ENCODE results near the gene TOM1L1.
A peak's percentile ranks its signal among the peaks of the same experiment; 100 is the strongest.

The TOM1L1 gene

GRCh38 chr17:54992797-54993639, 92.4 kb downstream of the TOM1L1 start:
- DNase-seq (ENCODE audit: low read depth in 1 of 2, low spot score in 1 of 2): peak in 1 of 2 experiments; percentile 30
- TF ChIP-seq, protein P1, sequence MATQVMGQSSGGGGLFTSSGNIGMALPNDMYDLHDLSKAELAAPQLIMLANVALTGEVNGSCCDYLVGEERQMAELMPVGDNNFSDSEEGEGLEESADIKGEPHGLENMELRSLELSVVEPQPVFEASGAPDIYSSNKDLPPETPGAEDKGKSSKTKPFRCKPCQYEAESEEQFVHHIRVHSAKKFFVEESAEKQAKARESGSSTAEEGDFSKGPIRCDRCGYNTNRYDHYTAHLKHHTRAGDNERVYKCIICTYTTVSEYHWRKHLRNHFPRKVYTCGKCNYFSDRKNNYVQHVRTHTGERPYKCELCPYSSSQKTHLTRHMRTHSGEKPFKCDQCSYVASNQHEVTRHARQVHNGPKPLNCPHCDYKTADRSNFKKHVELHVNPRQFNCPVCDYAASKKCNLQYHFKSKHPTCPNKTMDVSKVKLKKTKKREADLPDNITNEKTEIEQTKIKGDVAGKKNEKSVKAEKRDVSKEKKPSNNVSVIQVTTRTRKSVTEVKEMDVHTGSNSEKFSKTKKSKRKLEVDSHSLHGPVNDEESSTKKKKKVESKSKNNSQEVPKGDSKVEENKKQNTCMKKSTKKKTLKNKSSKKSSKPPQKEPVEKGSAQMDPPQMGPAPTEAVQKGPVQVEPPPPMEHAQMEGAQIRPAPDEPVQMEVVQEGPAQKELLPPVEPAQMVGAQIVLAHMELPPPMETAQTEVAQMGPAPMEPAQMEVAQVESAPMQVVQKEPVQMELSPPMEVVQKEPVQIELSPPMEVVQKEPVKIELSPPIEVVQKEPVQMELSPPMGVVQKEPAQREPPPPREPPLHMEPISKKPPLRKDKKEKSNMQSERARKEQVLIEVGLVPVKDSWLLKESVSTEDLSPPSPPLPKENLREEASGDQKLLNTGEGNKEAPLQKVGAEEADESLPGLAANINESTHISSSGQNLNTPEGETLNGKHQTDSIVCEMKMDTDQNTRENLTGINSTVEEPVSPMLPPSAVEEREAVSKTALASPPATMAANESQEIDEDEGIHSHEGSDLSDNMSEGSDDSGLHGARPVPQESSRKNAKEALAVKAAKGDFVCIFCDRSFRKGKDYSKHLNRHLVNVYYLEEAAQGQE (IDR thresholded peaks at IDR 0.05; ENCODE audit: insufficient replicate concordance, low read depth): no peak
- peak; percentile 14 for TF ChIP-seq CTCF (IDR thresholded peaks at IDR 0.05; ENCODE audit: insufficient read depth, low read length)
- Histone ChIP-seq H3K27ac (replicated peaks) (no peak overlapping the region), H3K4me3 (replicated peaks; ENCODE audit: insufficient read depth, low read length) (no peak overlapping the region), H3K27me3 (ENCODE audit: insufficient read depth, poor library complexity, severe bottlenecking) (no peaks in the 10 kb centered on the region)

DNA sequence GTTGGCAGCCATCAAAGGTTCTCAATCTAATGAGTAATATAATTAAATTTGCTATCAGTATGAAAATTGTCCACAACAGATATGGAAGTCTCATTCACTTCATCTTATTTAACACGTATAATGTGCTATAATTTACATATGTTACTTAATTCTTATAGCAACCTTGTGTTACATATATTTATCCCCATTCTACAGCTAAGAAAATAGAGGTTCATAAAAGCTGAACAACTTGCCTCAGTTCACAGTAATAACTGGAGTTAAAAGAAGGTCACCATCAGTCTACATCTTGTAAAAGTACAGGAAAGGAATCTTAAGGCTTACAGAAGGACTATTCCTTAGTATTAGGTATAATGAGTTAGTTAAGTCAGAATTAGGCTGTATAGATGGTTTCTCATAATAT, 95.8 kb downstream of the TOM1L1 start:
- no peak overlapping the region for H3K27ac ChIP-seq (replicated peaks)
- no peak for DNase-seq (ENCODE audit: low read depth in 1 of 2, low spot score in 1 of 2)
- H3K27me3 ChIP-seq (ENCODE audit: insufficient read depth, poor library complexity, severe bottlenecking): no peaks in the 10 kb centered on the region
- TF ChIP-seq SPI1 (IDR thresholded peaks at IDR 0.05; ENCODE audit: borderline replicate concordance, low read depth) (no peak), CTCF (IDR thresholded peaks at IDR 0.05; ENCODE audit: insufficient read depth, low read length) (no peak), GABPA (IDR thresholded peaks at IDR 0.05; ENCODE audit: low read depth) (no peak), POLR2AphosphoS5 (IDR thresholded peaks at IDR 0.05; ENCODE audit: low read depth) (no peak)
- TF ChIP-seq, protein P1 (IDR thresholded peaks at IDR 0.05; ENCODE audit: insufficient replicate concordance, low read depth): no peak
- no peak overlapping the region for H3K4me3 ChIP-seq (replicated peaks; ENCODE audit: insufficient read depth, low read length)

- TF ChIP-seq GABPA (IDR thresholded peaks at IDR 0.05; ENCODE audit: low read depth) (no peak), SPI1 (IDR thresholded peaks at IDR 0.05; ENCODE audit: borderline replicate concordance, low read depth) (no peak)
- TF ChIP-seq, protein P1 (IDR thresholded peaks at IDR 0.05; ENCODE audit: insufficient replicate concordance, low read depth): no peak
Measured at GRCh38 chr17:55002458-55002857, 101.8 kb downstream of the TOM1L1 start.

More at GRCh38 chr17:55002458-55002857, 101.8 kb downstream of the TOM1L1 start:
- Histone ChIP-seq H3K27me3 (ENCODE audit: insufficient read depth, poor library complexity, severe bottlenecking) (no peaks in the 10 kb centered on the region), H3K27ac (replicated peaks) (no peak overlapping the region), H3K4me3 (replicated peaks; ENCODE audit: insufficient read depth, low read length) (no peak overlapping the region)
- no peak for DNase-seq (ENCODE audit: low read depth in 1 of 2, low spot score in 1 of 2)
